Stomach smooth muscle (tissue), 2 donors: Measurements from ENCODE around the gene SIK2.

ENCODE experiments used
- H3K27ac ChIP-seq: one replicate; pipeline ENCODE4 v1.7.0; 2013; ENCODE audit warnings: mild to moderate bottlenecking, low read length, inconsistent platforms
- H3K27me3 ChIP-seq, 2 donors: one replicate each; pipeline ENCODE4 v1.7.0; 2013; ENCODE audit warnings: low read length in 2 of 2; ENCODE audit not compliant: insufficient read depth in 2 of 2, control insufficient read depth in 1 of 2
- H3K36me3 ChIP-seq, 2 donors: one replicate each; pipeline ENCODE4 v1.7.0; 2013; ENCODE audit warnings: low read length in 2 of 2; ENCODE audit not compliant: control insufficient read depth in 2 of 2, insufficient read depth in 2 of 2
- H3K4me1 ChIP-seq: one replicate; pipeline ENCODE4 v1.7.0; 2013; ENCODE audit warnings: low read length; ENCODE audit not compliant: control insufficient read depth, insufficient read depth
- H3K4me3 ChIP-seq, 2 donors: one replicate each; pipeline ENCODE4 v1.7.0; 2013; ENCODE audit warnings: low read length in 2 of 2
- H3K9ac ChIP-seq, 2 donors: one replicate each; pipeline ENCODE4 v1.7.0; 2013; ENCODE audit warnings: low read length in 2 of 2, mild to moderate bottlenecking in 1 of 2
- H3K9me3 ChIP-seq, 2 donors: one replicate each; pipeline ENCODE4 v1.7.0; 2013; ENCODE audit warnings: low read length in 2 of 2; ENCODE audit not compliant: control insufficient read depth in 2 of 2
- donor health status: healthy.
- donor health status: Pancreatic carcinoma.

SIK2 gene

DNA sequence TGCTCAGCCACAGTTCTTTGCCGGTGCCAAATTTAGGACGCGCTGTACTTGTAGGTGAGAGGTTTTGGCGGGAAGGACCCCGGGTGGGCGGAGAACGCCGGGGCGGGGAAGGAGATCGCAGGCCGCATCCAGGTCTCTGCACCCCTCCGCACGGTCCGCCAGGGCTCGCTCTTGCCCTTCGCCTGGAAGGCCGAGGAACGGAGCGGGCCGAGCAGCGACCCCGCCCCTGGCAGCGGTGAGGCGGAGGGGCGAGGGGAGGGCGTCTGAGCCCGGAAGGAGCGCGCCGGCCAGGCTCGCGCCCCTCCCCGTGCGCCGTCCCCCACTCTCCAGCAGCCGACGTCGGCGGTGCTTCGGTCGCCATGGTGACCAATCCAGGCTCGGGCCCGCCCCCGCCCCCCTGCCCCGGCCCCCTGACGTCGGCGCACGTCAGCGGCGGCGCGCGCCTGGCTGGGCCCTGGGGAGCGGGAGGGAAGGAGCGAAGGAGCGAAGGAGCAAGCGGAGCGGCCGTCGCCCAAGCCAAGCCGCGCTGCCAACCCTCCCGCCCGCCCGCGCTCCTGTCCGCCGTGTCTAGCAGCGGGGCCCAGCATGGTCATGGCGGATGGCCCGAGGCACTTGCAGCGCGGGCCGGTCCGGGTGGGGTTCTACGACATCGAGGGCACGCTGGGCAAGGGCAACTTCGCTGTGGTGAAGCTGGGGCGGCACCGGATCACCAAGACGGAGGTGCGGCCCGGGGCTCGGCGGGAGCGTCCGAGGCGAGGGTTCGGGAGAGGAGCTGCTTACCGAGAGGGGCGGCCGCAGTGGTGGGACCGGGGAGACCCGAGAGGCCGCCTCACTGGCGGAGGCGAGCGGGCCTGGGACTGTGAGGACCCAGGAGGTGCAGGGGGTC is at the start of gene SIK2:
Gene SIK2 (plus strand): TSS at position 471 of the 886 bp plus-strand sequence. CDS start 115 bp downstream, at position 586.
- peak within 1 kb of the TSS; percentile 86 to 93 for H3K4me3 ChIP-seq
- no peaks in the 10 kb centered on the region for H3K9me3 ChIP-seq
- peak within 1 kb of the TSS; percentile 91 to 96 for H3K9ac ChIP-seq
- H3K27ac ChIP-seq = peak within 1 kb of the TSS; percentile 97
- H3K27me3 ChIP-seq = no peaks in the 10 kb centered on the region
- peaks cover 14% of the 10 kb centered on the region for H3K4me1 ChIP-seq
- H3K36me3 ChIP-seq = no peaks in the 10 kb centered on the region

DNA sequence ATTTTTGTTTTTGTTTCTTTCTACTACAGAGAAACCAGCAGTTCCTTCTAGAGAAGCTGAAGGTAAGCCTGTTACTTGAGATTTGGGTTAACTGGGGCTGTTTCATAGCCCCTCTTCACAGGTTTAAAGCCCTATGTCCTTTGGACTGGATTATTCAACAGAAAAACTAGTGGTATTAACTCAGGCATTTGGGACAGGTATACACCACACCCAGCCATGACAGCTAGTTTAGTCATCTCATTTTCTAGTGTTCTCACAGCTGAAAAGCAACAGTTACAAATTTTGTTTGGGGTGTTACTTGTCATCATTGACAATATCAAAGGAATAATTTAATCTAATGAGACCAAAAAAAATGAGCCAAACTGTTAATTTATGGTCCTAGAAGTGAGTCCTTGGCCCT is 47.7 kb upstream of the SIK2 start:
- no peaks in the 10 kb centered on the region for H3K27me3 ChIP-seq
- H3K9me3 ChIP-seq = no peaks in the 10 kb centered on the region
- no peak overlapping the region for H3K4me3 ChIP-seq
- no peak overlapping the region for H3K27ac ChIP-seq
- no peak overlapping the region for H3K9ac ChIP-seq
- peaks cover 4 to 15% of the 10 kb centered on the region in 2 donors for H3K36me3 ChIP-seq
- H3K4me1 ChIP-seq = peaks cover 8% of the 10 kb centered on the region

DNA sequence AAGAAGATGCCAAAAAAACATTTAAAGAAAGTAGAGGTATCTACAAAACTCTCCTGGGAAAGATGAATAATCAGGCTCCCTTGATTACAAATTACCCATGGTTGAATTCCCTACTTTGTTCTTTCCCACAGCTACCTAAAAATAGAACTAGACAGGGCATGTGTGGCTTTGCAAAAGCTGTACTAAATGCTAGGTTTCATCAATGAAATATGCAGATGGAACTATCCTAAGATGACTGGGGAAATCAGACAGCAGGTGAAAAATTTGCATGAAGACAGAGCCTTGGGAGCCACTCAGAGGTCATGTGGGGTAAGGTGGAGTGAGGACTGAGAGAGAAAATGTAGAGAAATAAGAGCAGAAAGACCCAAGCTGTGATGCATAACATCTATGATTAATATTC is 47.0 kb upstream of the SIK2 start:
- H3K9me3 ChIP-seq = no peaks in the 10 kb centered on the region
- H3K4me1 ChIP-seq = peaks cover 8% of the 10 kb centered on the region
- H3K27me3 ChIP-seq = no peaks in the 10 kb centered on the region
- H3K4me3 ChIP-seq = no peak overlapping the region
- H3K9ac ChIP-seq = no peak overlapping the region
- peaks cover 7 to 15% of the 10 kb centered on the region in 2 donors for H3K36me3 ChIP-seq
- H3K27ac ChIP-seq = no peak overlapping the region

- no peaks in the 10 kb centered on the region for H3K9me3 ChIP-seq
- H3K36me3 ChIP-seq = peaks cover 7 to 20% of the 10 kb centered on the region in 2 donors
- no peaks in the 10 kb centered on the region for H3K27me3 ChIP-seq
- H3K27ac ChIP-seq = peak overlapping the region; percentile 41
- peak overlapping the region in 1 of 2 donors; percentile 46 for H3K9ac ChIP-seq
- peak overlapping the region in 1 of 2 donors; percentile 10 for H3K4me3 ChIP-seq
- H3K4me1 ChIP-seq = peaks cover 8% of the 10 kb centered on the region
Measured at GRCh38 chr11:111557425-111558111, 44.7 kb upstream of the SIK2 start.

GRCh38 chr11:111559800-111560464 is 42.3 kb upstream of the SIK2 start:
- peaks cover 8% of the 10 kb centered on the region for H3K4me1 ChIP-seq
- H3K9ac ChIP-seq = no peak overlapping the region
- peaks cover 7 to 24% of the 10 kb centered on the region in 2 donors for H3K36me3 ChIP-seq
- peak overlapping the region; percentile 49 for H3K27ac ChIP-seq
- no peak overlapping the region for H3K4me3 ChIP-seq
- no peaks in the 10 kb centered on the region for H3K27me3 ChIP-seq
- H3K9me3 ChIP-seq = no peaks in the 10 kb centered on the region

GRCh38 chr11:111560800-111561199 is 41.4 kb upstream of the SIK2 start:
- Histone ChIP-seq H3K9ac (no peak overlapping the region), H3K4me3 (no peak overlapping the region), H3K27me3 (no peaks in the 10 kb centered on the region), H3K36me3 (peaks cover 7 to 23% of the 10 kb centered on the region in 2 donors), H3K27ac (no peak overlapping the region), H3K4me1 (peaks cover 8% of the 10 kb centered on the region), H3K9me3 (no peaks in the 10 kb centered on the region)

DNA sequence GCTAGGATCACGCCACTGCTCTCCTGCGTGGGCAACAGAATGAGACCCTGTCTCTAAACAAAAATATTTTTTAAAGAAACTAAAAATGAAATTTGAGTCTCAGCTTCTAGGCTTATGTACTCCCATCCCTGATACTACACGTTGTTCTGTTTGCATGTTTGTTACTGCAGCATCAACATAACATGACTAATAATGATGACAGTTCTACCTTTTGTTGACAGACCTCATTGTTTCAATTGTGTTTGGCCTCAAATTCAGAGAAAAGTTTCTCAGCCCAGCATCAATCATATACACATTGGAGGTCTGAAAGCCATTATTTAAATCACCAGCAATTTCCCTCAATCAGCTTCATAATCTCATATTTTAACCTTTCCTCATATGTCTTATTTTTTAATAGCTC is 40.9 kb upstream of the SIK2 start:
- Histone ChIP-seq H3K36me3 (peaks cover 7 to 18% of the 10 kb centered on the region in 2 donors), H3K27ac (no peak overlapping the region), H3K9ac (no peak overlapping the region), H3K9me3 (no peaks in the 10 kb centered on the region), H3K4me3 (no peak overlapping the region), H3K27me3 (no peaks in the 10 kb centered on the region), H3K4me1 (peaks cover 8% of the 10 kb centered on the region)

GRCh38 chr11:111561791-111562325 is 40.4 kb upstream of the SIK2 start:
- Histone ChIP-seq H3K9ac (no peak overlapping the region), H3K4me1 (peaks cover 8% of the 10 kb centered on the region), H3K9me3 (no peaks in the 10 kb centered on the region), H3K36me3 (peaks cover 7 to 18% of the 10 kb centered on the region in 2 donors), H3K27ac (no peak overlapping the region), H3K27me3 (no peaks in the 10 kb centered on the region), H3K4me3 (no peak overlapping the region)

DNA sequence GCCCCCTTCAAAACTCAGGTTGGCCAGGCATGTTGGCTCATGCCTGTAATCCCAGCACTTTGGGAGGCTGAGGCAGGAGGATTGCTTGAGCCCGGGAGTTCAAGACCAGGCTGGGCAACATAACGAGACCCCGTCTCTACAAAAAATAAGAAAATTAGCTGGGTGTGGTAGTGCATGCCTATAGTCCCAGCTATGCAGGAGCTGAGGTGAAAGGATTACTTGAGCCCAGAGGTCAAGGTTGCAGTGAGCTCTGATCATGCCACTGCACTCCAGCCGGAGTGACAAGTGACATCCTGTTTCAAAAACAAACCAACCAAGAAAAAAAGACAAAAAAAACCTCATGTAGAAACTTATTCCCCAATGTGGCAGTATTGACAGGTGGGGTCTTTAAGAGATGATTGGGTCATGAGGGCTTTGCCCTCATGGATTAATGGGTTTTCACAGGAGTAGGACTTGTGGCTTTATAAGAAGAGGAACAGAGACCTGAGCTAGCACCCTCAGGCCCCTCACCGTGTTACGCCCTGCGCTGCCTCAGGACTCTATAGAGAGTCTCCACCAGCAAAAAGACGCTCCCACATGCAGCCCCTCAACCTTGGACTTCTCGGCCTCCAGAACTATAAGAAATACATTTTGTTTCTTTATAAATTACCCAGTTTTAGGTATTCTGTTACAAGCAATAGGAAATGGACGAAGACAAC is 39.4 kb upstream of the SIK2 start:
- peaks cover 7 to 18% of the 10 kb centered on the region in 2 donors for H3K36me3 ChIP-seq
- no peak overlapping the region for H3K9ac ChIP-seq
- no peaks in the 10 kb centered on the region for H3K27me3 ChIP-seq
- no peak overlapping the region for H3K27ac ChIP-seq
- H3K4me3 ChIP-seq = no peak overlapping the region
- no peaks in the 10 kb centered on the region for H3K9me3 ChIP-seq
- H3K4me1 ChIP-seq = peaks cover under 1% of the 10 kb centered on the region
